Left ventricle myocardium superior (tissue), 1 donor: ENCODE data around the gene ZBTB20. TPM values are rescaled to one million over a fixed set of nuclear protein-coding genes. Genes with fewer than 3 reads are reported as not detected.
"Not testable (repeated sequence)": the region's sequence is repeated elsewhere in the genome, so short reads cannot be mapped to it uniquely, and the experiment has no call there.

ENCODE experiments used
- ATAC-seq: fragments of 200-7000 bp; cut with Tn5 transposase; one replicate; pipeline ENCODE4 v1.9.1; 2020; ENCODE audit warnings: mild to moderate bottlenecking, moderate library complexity
- DNase-seq: peaks from one replicate; pipeline ENCODE4 v3.0.0-alpha.2; 2020
- intact Hi-C: fragments of 100-400 bp; cut with micrococcal nuclease; formaldehyde crosslinking; loops from one replicate; pipeline ENCODE4 v1.11.0; 2022
- total RNA-seq: library from RNA; stranded (reverse); fragmentation: NEBNext Ultra II Directional; extraction: Animal tissue kit (Norgen Biotek cat#: 25700); gene quantifications from one replicate; pipeline ENCODE4 v1.2.1, GENCODE V29; 2021
- donor health status: DM: no; HTN: yes; CAD: no; lungs with severe emphysema.

The ZBTB20 gene
- total RNA-seq, 1 donor from 2014 or later, result 57.5 TPM

- intact Hi-C loops, result no loop called here
- no peak for DNase-seq
These were observed 7.5 kb upstream of the ZBTB20 start for GRCh38 chr3:115154611-115155010.

DNA sequence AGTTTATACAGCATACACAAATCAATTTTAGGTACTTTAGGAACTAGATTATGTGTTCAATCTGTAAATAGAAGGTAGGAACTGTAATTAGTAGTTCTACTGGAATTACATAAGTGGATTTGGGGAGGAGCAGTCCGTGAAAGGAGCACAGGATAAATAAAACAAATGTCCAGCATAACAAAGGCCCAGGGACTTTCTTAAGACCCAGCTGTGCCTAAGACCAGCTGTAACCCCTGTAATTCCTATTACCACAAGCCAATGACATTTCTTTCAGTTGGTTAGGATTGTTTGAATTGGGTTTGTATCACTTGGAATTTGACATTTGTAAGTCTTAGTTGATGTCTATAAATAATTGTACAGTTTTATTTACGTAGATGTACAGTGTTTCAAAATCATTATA is 4.8 kb upstream of the ZBTB20 start:
- DNase-seq, result no peak
- intact Hi-C loops, result no loop called here
- ATAC-seq, result no peak

More at GRCh38 chr3:115154611-115155010, 7.5 kb upstream of the ZBTB20 start:
- ATAC-seq, result no peak

GRCh38 chr3:115148142-115148790 is 1.2 kb upstream of the ZBTB20 start:
- DNase-seq (no peak), ATAC-seq (no peak)
- intact Hi-C loops, result loop anchor here (10.0 kb wide), 1 partner anchor 53 kb away; no protein-coding TSS in a partner anchor

- intact Hi-C loops, result loop anchor here (10.0 kb wide), 1 partner anchor 53 kb away; no protein-coding TSS in a partner anchor
- peak; percentile 99 for DNase-seq
- ATAC-seq, result peak; percentile 90
These were observed 447 bp upstream of the ZBTB20 start for GRCh38 chr3:115147329-115148141.

- peak; percentile 32 for DNase-seq
- ATAC-seq, result no peak
These were observed 1.1 kb downstream of the ZBTB20 start for GRCh38 chr3:115146032-115146417.

DNA sequence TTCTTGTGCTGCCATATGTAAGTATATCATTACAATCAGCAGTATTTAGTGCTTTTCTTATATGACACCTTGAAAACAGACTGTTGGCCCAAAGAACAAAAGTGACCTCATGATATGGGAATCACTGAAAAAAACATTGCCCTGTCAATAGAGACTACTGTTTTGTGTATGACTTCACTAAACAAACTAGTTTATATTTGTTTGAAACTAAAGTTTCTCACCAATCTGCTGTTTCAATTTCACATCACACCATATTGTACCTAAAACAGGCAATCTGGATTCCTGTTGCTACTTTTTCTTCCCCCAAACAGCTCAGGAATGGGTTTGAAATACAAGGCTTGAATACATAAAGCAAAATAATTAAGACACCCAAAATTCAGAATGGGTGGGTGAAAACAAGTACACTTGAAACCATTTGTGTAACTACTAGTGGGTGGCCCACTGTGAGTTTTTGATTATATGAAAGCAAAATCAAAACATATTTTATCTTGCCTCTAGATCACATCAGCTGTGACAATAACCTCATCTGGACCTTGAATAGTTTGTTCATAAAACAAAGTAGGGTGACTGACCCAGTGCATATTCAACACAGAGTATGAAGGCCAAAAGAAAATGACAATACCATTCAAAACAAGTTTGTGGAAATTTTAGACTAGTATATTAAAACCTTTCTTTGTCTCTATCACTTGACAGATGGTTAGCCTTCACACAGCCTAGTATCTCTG is 5.9 kb downstream of the ZBTB20 start:
- DNase-seq (no peak), ATAC-seq (no peak)
- intact Hi-C loops, result loop anchor here (10.0 kb wide), 1 partner anchor 46 kb away; no protein-coding TSS in a partner anchor

More at GRCh38 chr3:115146032-115146417, 1.1 kb downstream of the ZBTB20 start:
- intact Hi-C loops, result loop anchor here (10.0 kb wide), 1 partner anchor 51 kb away; no protein-coding TSS in a partner anchor

DNA sequence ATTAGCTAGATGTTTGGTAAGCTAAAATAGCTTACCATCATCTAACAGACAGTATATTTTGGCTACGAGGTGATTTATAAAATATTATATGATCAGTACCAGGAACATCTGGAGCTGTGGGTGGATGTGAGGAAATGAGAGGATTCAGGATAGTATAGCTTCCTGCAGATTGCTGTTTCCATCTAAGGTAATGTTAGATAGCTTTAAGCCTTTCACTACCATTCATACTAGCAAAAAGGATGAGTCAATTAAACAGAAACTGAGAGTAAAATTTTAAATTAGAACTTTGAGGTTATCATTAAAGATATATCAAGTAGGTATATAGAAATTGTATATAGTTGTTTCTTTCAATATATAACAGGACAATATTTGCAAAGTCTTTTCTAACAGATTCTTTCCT is 8.0 kb downstream of the ZBTB20 start:
- DNase-seq (no peak), ATAC-seq (no peak)
- intact Hi-C loops, result no loop called here

GRCh38 chr3:115134648-115135347 is 12.3 kb downstream of the ZBTB20 start:
- DNase-seq, result no peak
- intact Hi-C loops, result no loop called here
- ATAC-seq, result no peak

DNA sequence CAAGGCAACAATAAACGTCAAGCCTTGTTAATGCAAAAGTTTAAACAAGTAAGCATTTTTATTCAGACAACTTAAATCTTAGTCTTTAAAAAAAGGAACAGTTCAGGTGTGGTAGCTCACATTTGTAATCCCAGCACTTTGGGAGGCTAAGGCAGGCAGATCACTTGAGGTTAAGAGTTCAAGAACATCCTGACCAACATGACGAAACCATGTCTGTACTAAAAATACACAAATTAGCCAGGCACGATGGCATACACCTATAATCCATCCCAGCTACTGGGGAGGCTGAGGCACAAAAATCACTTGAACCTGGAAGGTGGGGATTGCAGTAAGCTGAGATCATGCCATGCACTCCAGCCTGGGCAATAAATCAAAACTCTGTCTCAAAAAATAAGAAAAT is 19.9 kb downstream of the ZBTB20 start:
- no peak for ATAC-seq
- intact Hi-C loops, result no loop called here
- no peak for DNase-seq

GRCh38 chr3:115120597-115120996 is 26.5 kb downstream of the ZBTB20 start:
- no peak for DNase-seq
- intact Hi-C loops, result no loop called here
- ATAC-seq, result no peak

DNA sequence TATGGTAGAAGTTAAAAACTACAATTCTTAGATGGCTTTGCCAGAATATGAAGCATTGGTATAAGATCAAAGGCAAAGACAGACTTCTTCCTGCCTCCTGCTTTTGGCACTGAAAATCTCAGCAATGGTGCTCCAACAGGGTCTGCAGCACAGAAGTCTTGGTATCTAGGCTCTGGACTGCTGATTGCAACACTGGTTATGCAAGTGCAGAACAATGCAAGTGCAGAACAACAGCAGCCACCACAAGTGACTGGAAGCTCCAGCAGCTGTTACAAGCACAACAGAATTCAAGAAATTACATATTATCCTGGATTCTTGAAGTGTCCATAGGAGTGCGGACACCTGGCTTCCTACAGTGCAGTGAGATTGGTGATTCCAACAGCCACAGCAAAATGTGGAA is 33.7 kb downstream of the ZBTB20 start:
- DNase-seq (no peak), ATAC-seq (peak; percentile 72)
- intact Hi-C loops, result no loop called here

- peak; percentile 64 for ATAC-seq
- intact Hi-C loops, result no loop called here
- no peak for DNase-seq
These were observed 35.5 kb downstream of the ZBTB20 start for GRCh38 chr3:115111632-115112031.

DNA sequence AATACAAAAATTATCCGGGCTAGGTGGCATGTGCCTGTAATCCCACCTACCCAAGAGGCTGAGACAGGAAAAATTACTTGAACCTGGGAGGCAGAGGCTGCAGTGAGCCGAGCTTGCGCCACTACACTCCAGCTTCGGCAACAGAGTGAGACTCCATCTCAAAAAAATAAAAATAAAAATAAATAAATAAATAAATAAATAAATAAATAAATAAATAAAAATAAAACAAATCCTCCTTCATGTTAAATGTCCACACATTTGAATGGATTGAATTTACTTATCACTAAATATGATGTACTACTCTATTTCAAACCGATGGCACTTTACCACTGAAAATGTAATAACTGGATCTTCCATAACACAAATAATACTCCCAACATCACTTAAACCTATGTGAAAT is 36.3 kb downstream of the ZBTB20 start:
- intact Hi-C loops, result no loop called here
- DNase-seq (no peak), ATAC-seq (no peak)

GRCh38 chr3:115110066-115110465 is 37.0 kb downstream of the ZBTB20 start:
- DNase-seq, intact Hi-C loops: not testable (repeated sequence)
- ATAC-seq, result peak; percentile 77

GRCh38 chr3:115108614-115109013 is 38.5 kb downstream of the ZBTB20 start:
- ATAC-seq, result no peak
- no peak for DNase-seq
- intact Hi-C loops, result no loop called here

- ATAC-seq, result no peak
- no peak for DNase-seq
- intact Hi-C loops, result no loop called here
These were observed 45.0 kb downstream of the ZBTB20 start for GRCh38 chr3:115102046-115102445.

DNA sequence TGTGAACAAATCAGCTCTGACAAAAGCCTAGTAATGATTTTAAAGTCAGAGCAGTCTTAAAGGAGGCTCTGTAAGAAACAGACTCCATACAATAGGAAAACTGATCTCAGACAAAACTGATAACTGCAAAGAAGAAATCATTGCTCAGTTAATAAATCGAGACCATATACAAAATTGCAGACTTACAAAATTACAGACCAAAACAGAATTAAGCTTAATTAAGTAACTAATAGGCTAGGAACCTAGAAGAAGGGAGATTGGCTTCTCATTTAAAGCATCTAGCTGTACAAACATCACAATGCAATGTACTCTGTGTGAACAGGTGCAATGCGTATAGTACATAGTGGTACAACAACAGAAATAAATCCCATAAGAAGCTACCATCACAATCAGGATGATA is 46.3 kb downstream of the ZBTB20 start:
- intact Hi-C loops, result no loop called here
- ATAC-seq, result peak; percentile 24

DNA sequence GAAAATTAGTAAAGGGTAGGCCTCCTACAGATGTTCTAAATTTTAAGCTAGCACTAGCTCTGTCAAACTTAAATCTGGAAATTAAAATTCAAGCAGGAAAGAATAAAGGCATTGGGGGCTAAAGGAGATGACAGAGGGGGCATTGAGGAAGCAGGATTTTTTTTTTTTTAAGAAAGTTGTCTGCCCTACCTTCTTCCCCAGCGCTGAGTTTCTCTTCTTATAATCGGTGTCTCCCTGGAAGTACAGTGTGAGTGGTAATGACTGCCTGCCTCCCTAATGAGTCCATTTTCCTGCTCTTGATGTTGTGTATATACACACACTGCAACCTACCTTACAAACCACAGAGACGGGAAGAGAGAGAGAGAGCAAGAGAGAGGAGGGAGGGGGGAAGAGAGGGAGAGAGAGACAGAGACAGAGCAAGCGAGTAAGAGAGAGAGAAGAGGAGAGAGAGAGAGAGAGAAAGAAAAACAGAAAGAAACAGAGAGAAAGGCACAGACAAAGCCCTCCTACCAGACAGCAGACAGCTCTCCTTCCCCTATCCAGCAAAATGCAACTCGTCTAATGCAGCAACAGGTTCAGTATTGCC is 47.0 kb downstream of the ZBTB20 start:
- peak; percentile 91 for ATAC-seq
- DNase-seq, result no peak
- intact Hi-C loops, result loop anchor here (10.0 kb wide), 2 partner anchors 45 to 715 kb away; partner anchors contain the start of gene ZBTB20

More for the DNA sequence above, 46.3 kb downstream of the ZBTB20 start:
- DNase-seq, result no peak
